Measurements from ENCODE around the gene HOXC4. TPM values are rescaled to one million over a fixed set of nuclear protein-coding genes. Genes with fewer than 3 reads are reported as not detected.

Gene HOXC4
- 1 to 10 TPM in 1 of 3 donors, not detected in 2; 2.3 TPM for total RNA-seq
- long read RNA-seq, donor 1, partial matches to known transcripts = 0 of 2 reads
- long read RNA-seq, donor 1, other reads (novel, unspliced or antisense) = 0 of 2 reads
- long read RNA-seq, donor 2 = 0 reads

- Histone ChIP-seq H3K9me3 (no peaks in the 10 kb centered on the region), H3K36me3 (ENCODE audit: low read depth) (no peaks in the 10 kb centered on the region), H3K4me1 (ENCODE audit: low read depth) (peaks cover 4% of the 10 kb centered on the region), H3K4me3 (no peak within 1 kb of the TSS)
- intact Hi-C loops (cut with DNase I, micrococcal nuclease) = no loop called here
- ATAC-seq = peak; percentile 59
- no peak for DNase-seq
- no peak for TF ChIP-seq CTCF (IDR thresholded peaks at IDR 0.05)
These were observed at the start of gene HOXC4 for GRCh38 chr12:54053751-54054741. TSS of gene HOXC4 (plus strand) at chr12:54053835. CDS start at chr12:54053923, 88 bp downstream.

GRCh38 chr12:54004063-54004840 lies 49.4 kb upstream of the HOXC4 start:
- ATAC-seq (no peak), DNase-seq (peak in 1 of 3 donors; percentile 39)
- H3K36me3 ChIP-seq (ENCODE audit: low read depth) = no peaks in the 10 kb centered on the region
- H3K9me3 ChIP-seq = no peaks in the 10 kb centered on the region
- H3K4me3 ChIP-seq = no peak overlapping the region
- peaks cover 12% of the 10 kb centered on the region for H3K4me1 ChIP-seq (ENCODE audit: low read depth)
- no peak for TF ChIP-seq CTCF (IDR thresholded peaks at IDR 0.05)
- intact Hi-C loops (cut with DNase I, micrococcal nuclease) = no loop called here

GRCh38 chr12:54004841-54005530 lies 48.6 kb upstream of the HOXC4 start:
- peaks cover 10% of the 10 kb centered on the region for H3K4me1 ChIP-seq (ENCODE audit: low read depth)
- ATAC-seq (no peak), DNase-seq (peak in 1 of 3 donors; percentile 47)
- intact Hi-C loops (cut with DNase I, micrococcal nuclease) = loop anchor here (5.0 kb wide), 2 partner anchors 187 to 197 kb away; no protein-coding TSS in a partner anchor
- H3K9me3 ChIP-seq = no peaks in the 10 kb centered on the region
- no peak for TF ChIP-seq CTCF (IDR thresholded peaks at IDR 0.05)
- no peak overlapping the region for H3K4me3 ChIP-seq
- no peaks in the 10 kb centered on the region for H3K36me3 ChIP-seq (ENCODE audit: low read depth)

- no peaks in the 10 kb centered on the region for H3K9me3 ChIP-seq
- TF ChIP-seq CTCF (IDR thresholded peaks at IDR 0.05) = no peak
- peaks cover 5% of the 10 kb centered on the region for H3K4me1 ChIP-seq (ENCODE audit: low read depth)
- H3K36me3 ChIP-seq (ENCODE audit: low read depth) = no peaks in the 10 kb centered on the region
- DNase-seq = peak in 1 of 3 donors; percentile 47
- H3K4me3 ChIP-seq = no peak overlapping the region
- intact Hi-C loops (cut with DNase I, micrococcal nuclease) = loop anchor here (5.0 kb wide), 2 partner anchors 187 to 197 kb away; no protein-coding TSS in a partner anchor
- no peak for ATAC-seq
These were observed 48.1 kb upstream of the HOXC4 start for GRCh38 chr12:54005531-54005852.
